HepG2 (cell line): ENCODE data around the gene ANKRD53. TPM values are rescaled to one million over a fixed set of nuclear protein-coding genes. Genes with fewer than 3 reads are reported as not detected.

Experiments used
- BATF2 ChIP-seq: sonication (generic); formaldehyde crosslinking; IDR thresholded peaks from 2 replicates; pipeline ENCODE4 v1.8.0; 2022; ENCODE audit warnings: mild to moderate bottlenecking, missing genetic modification reagents, moderate library complexity
- CSRNP2 ChIP-seq: sonication (generic); formaldehyde crosslinking; conservative IDR thresholded peaks from 2 replicates; pipeline ENCODE4 v1.8.0; 2022; ENCODE audit warnings: low read depth, missing genetic modification reagents
- FOXA3 ChIP-seq: IDR thresholded peaks from 2 replicates; pipeline ENCODE4 v1.6.1; 2016; ENCODE audit warnings: missing genetic modification reagents, missing compliant biosample characterization
- FOXO1 ChIP-seq: sonication (generic); formaldehyde crosslinking; IDR thresholded peaks from 2 replicates; pipeline ENCODE4 v1.4.0; 2020; ENCODE audit warnings: missing genetic modification reagents
- JARID2 ChIP-seq: sonication (generic); formaldehyde crosslinking; IDR thresholded peaks from 2 replicates; pipeline ENCODE4 v1.8.1; 2023; ENCODE audit warnings: missing genetic modification reagents, inconsistent platforms; ENCODE audit not compliant: insufficient replicate concordance
- KLF6 ChIP-seq: IDR thresholded peaks from 2 replicates; pipeline ENCODE4 v1.8.0; 2016; ENCODE audit warnings: missing biosample characterization, missing genetic modification reagents
- PHF5A ChIP-seq: IDR thresholded peaks from one replicate; pipeline ENCODE4 v1.6.1; 2018; ENCODE audit warnings: low read depth, missing genetic modification reagents; ENCODE audit not compliant: unreplicated experiment
- TRIM24 ChIP-seq: sonication (generic); formaldehyde crosslinking; IDR thresholded peaks from 2 replicates; pipeline ENCODE4 v1.8.0; 2022; ENCODE audit warnings: mild to moderate bottlenecking, missing genetic modification reagents
- ZNF337 ChIP-seq: sonication (generic); formaldehyde crosslinking; IDR thresholded peaks from 2 replicates; pipeline ENCODE4 v1.5.1; 2020; ENCODE audit warnings: missing genetic modification reagents, low read depth, mild to moderate bottlenecking, borderline replicate concordance
- ZNF451 ChIP-seq: sonication (generic); formaldehyde crosslinking; IDR thresholded peaks from 2 replicates; pipeline ENCODE4 v1.5.0; 2020; ENCODE audit warnings: mild to moderate bottlenecking, missing genetic modification reagents
- ZNF609 ChIP-seq: sonication (generic); formaldehyde crosslinking; IDR thresholded peaks from 2 replicates; pipeline ENCODE4 v1.4.0; 2020; ENCODE audit warnings: mild to moderate bottlenecking, missing genetic modification reagents, borderline replicate concordance
- ZSCAN12 ChIP-seq: sonication (generic); formaldehyde crosslinking; IDR thresholded peaks from 2 replicates; pipeline ENCODE4 v1.9.0; 2021; ENCODE audit warnings: mild to moderate bottlenecking, missing genetic modification reagents
- polyA plus RNA-seq, 8 experiments: library from polyadenylated mRNA; depleted of rRNA in 3 of 8; stranded (reverse) in 7 of 8; unstranded in 1 of 8; fragments of >200 nt; fragmentation: Illumina TruSeq in 4 of 8; extraction: Trizol in 4 of 8; gene quantifications; 2 replicates each; pipeline versions ENCODE4 v1.2.1 to v1.2.3, GENCODE V29; 2011 to 2016; ENCODE audit warnings: low read depth in 4 of 8, missing spikeins in 1 of 8, mixed read lengths in 1 of 8; ENCODE audit not compliant: insufficient read depth in 1 of 8
- total RNA-seq, 5 experiments: library from RNA; depleted of rRNA; stranded (reverse); fragments of >200 nt; fragmentation: Illumina TruSeq; extraction: Trizol; gene quantifications; 2 replicates each; pipeline ENCODE4 v1.2.3, GENCODE V29; 2016; ENCODE audit warnings: low read depth in 1 of 5
- TF ChIP-seq, protein P1 (sequence below): IDR thresholded peaks from 2 replicates; pipeline ENCODE4 v1.6.1; 2016
- TF ChIP-seq, protein P2 (sequence below): sonication (generic); formaldehyde crosslinking; IDR thresholded peaks from 2 replicates; pipeline ENCODE4 v1.9.0; 2021; ENCODE audit warnings: missing genetic modification reagents, borderline replicate concordance
- TF ChIP-seq, protein P3 (sequence below): sonication (generic); formaldehyde crosslinking; IDR thresholded peaks from 2 replicates; pipeline ENCODE4 v1.4.0; 2020; ENCODE audit warnings: missing genetic modification reagents

The ANKRD53 gene
- total and polyA plus RNA-seq, 2 of the 13 experiments (the other 11 are each of a cell fraction or from before 2014, with no cell fraction given), result 0.15 TPM; not detected in 1

GRCh38 chr2:70994699-70995425 lies 16.4 kb downstream of the ANKRD53 start, which contains the start of gene TEX261 (continued):
- TF ChIP-seq, protein P1, sequence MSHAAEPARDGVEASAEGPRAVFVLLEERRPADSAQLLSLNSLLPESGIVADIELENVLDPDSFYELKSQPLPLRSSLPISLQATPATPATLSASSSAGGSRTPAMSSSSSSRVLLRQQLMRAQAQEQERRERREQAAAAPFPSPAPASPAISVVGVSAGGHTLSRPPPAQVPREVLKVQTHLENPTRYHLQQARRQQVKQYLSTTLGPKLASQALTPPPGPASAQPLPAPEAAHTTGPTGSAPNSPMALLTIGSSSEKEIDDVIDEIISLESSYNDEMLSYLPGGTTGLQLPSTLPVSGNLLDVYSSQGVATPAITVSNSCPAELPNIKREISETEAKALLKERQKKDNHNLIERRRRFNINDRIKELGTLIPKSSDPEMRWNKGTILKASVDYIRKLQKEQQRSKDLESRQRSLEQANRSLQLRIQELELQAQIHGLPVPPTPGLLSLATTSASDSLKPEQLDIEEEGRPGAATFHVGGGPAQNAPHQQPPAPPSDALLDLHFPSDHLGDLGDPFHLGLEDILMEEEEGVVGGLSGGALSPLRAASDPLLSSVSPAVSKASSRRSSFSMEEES (CRISPR knock-in tag), result no peak
- TF ChIP-seq ZNF337 (CRISPR knock-in tag), result no peak
- no peak for TF ChIP-seq CSRNP2 (CRISPR knock-in tag)
- TF ChIP-seq PHF5A, result no peak
- TF ChIP-seq BATF2, result no peak
- no peak; the same call in 1 of the 2 replicates for TF ChIP-seq ZNF609 (CRISPR knock-in tag)
- TF ChIP-seq, protein P2, sequence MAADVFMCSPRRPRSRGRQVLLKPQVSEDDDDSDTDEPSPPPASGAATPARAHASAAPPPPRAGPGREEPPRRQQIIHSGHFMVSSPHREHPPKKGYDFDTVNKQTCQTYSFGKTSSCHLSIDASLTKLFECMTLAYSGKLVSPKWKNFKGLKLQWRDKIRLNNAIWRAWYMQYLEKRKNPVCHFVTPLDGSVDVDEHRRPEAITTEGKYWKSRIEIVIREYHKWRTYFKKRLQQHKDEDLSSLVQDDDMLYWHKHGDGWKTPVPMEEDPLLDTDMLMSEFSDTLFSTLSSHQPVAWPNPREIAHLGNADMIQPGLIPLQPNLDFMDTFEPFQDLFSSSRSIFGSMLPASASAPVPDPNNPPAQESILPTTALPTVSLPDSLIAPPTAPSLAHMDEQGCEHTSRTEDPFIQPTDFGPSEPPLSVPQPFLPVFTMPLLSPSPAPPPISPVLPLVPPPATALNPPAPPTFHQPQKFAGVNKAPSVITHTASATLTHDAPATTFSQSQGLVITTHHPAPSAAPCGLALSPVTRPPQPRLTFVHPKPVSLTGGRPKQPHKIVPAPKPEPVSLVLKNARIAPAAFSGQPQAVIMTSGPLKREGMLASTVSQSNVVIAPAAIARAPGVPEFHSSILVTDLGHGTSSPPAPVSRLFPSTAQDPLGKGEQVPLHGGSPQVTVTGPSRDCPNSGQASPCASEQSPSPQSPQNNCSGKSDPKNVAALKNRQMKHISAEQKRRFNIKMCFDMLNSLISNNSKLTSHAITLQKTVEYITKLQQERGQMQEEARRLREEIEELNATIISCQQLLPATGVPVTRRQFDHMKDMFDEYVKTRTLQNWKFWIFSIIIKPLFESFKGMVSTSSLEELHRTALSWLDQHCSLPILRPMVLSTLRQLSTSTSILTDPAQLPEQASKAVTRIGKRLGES (CRISPR knock-in tag), result no peak
- no peak for TF ChIP-seq ZSCAN12
- TF ChIP-seq FOXA3 (CRISPR knock-in tag), result peak; percentile 21; the same call in 1 of the 2 replicates
- TF ChIP-seq KLF6 (CRISPR knock-in tag), result 0 out of 2 replicates have a peak, but pooled peaks have one; percentile 39
- no peak for TF ChIP-seq TRIM24 (CRISPR knock-in tag)
- peak; percentile 59; the same call in 1 of the 2 replicates for TF ChIP-seq FOXO1
- TF ChIP-seq ZNF451, result peak; percentile 59; the same call in 1 of the 2 replicates
- TF ChIP-seq JARID2 (CRISPR knock-in tag), result no peak
- TF ChIP-seq, protein P3, sequence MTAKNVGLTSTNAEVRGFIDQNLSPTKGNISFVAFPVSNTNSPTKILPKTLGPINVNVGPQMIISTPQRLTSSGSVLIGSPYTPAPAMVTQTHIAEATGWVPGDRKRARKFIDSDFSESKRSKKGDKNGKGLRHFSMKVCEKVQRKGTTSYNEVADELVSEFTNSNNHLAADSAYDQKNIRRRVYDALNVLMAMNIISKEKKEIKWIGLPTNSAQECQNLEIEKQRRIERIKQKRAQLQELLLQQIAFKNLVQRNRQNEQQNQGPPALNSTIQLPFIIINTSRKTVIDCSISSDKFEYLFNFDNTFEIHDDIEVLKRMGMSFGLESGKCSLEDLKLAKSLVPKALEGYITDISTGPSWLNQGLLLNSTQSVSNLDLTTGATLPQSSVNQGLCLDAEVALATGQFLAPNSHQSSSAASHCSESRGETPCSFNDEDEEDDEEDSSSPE (CRISPR knock-in tag), result peak; percentile 37; the same call in 1 of the 2 replicates
